Hematopoietic multipotent progenitor cell treated with erythropoietin and hydrocortisone succinate and interleukin-3 and kit ligand, for 15 days (in vitro differentiated cells): ENCODE measurements around the gene RBKS.
"Not testable (repeated sequence)": the region's sequence is repeated elsewhere in the genome, so short reads cannot be mapped to it uniquely, and the experiment has no call there.

Experiments
- DNase-seq: peaks from one replicate; pipeline ENCODE4 v3.0.0-alpha.2; 2015; ENCODE audit warnings: low spot score

RBKS gene

GRCh38 chr2:27871802-27872201 is 18.4 kb downstream of the RBKS start:
- peak; percentile 64 for DNase-seq

- no peak for DNase-seq
Observed at GRCh38 chr2:27870724-27871123, 19.5 kb downstream of the RBKS start.

- DNase-seq = no peak
Observed at GRCh38 chr2:27869763-27870162, 20.4 kb downstream of the RBKS start.

GRCh38 chr2:27866237-27866636 is 23.9 kb downstream of the RBKS start:
- no peak for DNase-seq

- DNase-seq = not testable (repeated sequence)
Observed at GRCh38 chr2:27863955-27864354, 26.2 kb downstream of the RBKS start.

- DNase-seq = no peak
Observed at GRCh38 chr2:27863146-27863545, 27.0 kb downstream of the RBKS start.

- no peak for DNase-seq
Observed at GRCh38 chr2:27860111-27860510, 30.1 kb downstream of the RBKS start.

- no peak for DNase-seq
Observed at GRCh38 chr2:27857417-27858172, 32.6 kb downstream of the RBKS start.

GRCh38 chr2:27856956-27857355 is 33.2 kb downstream of the RBKS start:
- DNase-seq = no peak

GRCh38 chr2:27856386-27856785 is 33.8 kb downstream of the RBKS start:
- no peak for DNase-seq

GRCh38 chr2:27855476-27855875 is 34.7 kb downstream of the RBKS start:
- no peak for DNase-seq

- DNase-seq = no peak
Observed at GRCh38 chr2:27854229-27854862, 35.8 kb downstream of the RBKS start.

- no peak for DNase-seq
Observed at GRCh38 chr2:27852691-27853090, 37.5 kb downstream of the RBKS start.

GRCh38 chr2:27849558-27850205 is 40.5 kb downstream of the RBKS start:
- DNase-seq = no peak

GRCh38 chr2:27847333-27847732 is 42.9 kb downstream of the RBKS start:
- DNase-seq = no peak

GRCh38 chr2:27844821-27845255 is 45.3 kb downstream of the RBKS start:
- no peak for DNase-seq

- DNase-seq = no peak
Observed at GRCh38 chr2:27843992-27844391, 46.2 kb downstream of the RBKS start.

- no peak for DNase-seq
Observed at GRCh38 chr2:27842894-27843293, 47.3 kb downstream of the RBKS start.

GRCh38 chr2:27839022-27839618 is 51.1 kb downstream of the RBKS start:
- no peak for DNase-seq

- DNase-seq = no peak
Observed at GRCh38 chr2:27838502-27838901, 51.7 kb downstream of the RBKS start.

- no peak for DNase-seq
Observed at GRCh38 chr2:27833931-27834330, 56.3 kb downstream of the RBKS start.

- DNase-seq = no peak
Observed at GRCh38 chr2:27832396-27832795, 57.8 kb downstream of the RBKS start.
